ENCODE data around the gene SLC17A4.

The SLC17A4 gene

DNA sequence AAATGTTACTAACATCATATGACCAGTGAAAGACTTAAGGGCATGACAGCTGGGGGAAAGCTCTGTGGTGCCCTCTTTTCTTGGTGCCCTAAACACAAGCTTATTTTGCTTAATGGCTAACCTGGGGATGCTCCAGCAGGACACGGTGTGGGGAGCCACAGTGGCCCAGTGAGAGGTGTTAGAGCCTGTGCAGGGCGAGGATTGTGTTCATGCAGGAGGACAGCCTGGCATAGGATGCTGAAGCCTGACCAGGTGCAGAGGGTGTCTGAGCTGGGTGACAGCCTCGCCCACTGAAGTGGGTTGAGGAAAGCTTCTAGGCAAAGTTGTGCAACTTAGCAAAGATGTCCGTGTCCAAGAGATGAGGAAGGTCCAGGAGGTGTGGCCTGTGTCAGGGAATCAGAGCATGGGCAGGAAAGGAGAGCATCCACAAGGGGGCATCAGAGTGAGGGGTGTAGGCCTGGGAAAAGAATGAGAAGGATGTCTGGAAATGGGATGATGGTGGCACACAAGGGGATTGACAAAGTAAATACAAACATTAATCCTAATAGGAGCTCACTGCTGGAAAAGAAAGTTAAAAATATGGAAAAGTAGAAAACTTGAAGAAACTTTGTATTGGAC is 33.9 kb downstream of the SLC17A4 start:
- TF ChIP-seq Cebpa-rat (IDR thresholded peaks at IDR 0.05), result no peak
- Histone ChIP-seq H3K4me1 (no peaks in the 10 kb centered on the region), H4K20me1 (no peaks in the 10 kb centered on the region), H3K27me3 (no peaks in the 10 kb centered on the region), H3K36me3 (no peaks in the 10 kb centered on the region), H3K4me2 (no peak overlapping the region), H3K9ac (no peak overlapping the region), H3K27ac (no peak overlapping the region), H3K4me3 (no peak overlapping the region), H3K9me3 (replicated peaks in 1 of 11) (no peaks in the 10 kb centered on the region; a peak in 1 of 22 replicates)

DNA sequence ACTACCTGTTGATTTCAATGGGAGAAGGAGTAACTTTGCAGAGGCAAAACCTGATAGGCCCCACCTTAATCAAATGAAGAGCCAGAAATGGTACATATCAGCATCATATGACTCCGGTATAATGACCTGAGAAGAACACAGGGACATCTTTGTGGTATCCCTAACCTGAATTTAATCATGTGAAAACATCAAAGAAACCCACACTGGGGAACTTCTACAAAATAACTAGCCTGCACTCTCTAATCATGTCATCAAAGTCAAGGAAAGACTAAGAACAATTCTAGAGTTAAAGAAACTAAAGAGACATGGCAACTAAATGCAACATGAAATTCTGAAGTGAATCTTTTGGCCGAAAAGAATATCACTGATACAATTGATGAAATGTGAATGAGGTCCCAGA is 34.9 kb downstream of the SLC17A4 start:
- H3K9ac ChIP-seq, result no peak overlapping the region
- no peaks in the 10 kb centered on the region for H3K4me1 ChIP-seq
- no peak for TF ChIP-seq Cebpa-rat (IDR thresholded peaks at IDR 0.05)
- H3K4me3 ChIP-seq, result no peak overlapping the region
- no peaks in the 10 kb centered on the region for H4K20me1 ChIP-seq
- no peaks in the 10 kb centered on the region for H3K36me3 ChIP-seq
- H3K4me2 ChIP-seq, result no peak overlapping the region
- H3K27me3 ChIP-seq, result no peaks in the 10 kb centered on the region
- H3K9me3 ChIP-seq (replicated peaks in 1 of 11), result no peaks in the 10 kb centered on the region; a peak in 1 of 22 replicates
- no peak overlapping the region for H3K27ac ChIP-seq

DNA sequence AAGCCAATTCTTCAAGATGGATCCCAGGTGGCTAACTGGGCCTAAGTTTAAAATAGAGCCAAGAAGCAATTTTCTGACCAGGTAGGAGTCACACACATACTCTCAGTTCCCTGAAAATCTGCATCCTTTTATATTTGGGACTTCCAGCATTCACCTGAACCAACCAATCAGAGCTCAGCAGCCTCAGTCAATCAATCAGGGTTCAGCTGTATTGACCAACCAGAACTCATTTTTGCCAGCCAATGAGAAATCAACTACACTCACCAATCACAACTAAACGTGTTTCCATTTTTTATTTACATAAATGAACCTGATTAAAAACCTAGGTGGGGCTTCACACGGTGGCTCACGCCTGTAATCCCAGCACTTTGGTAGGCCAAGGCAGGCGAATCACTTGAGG is 37.5 kb downstream of the SLC17A4 start:
- Histone ChIP-seq H3K36me3 (no peaks in the 10 kb centered on the region), H3K27me3 (no peaks in the 10 kb centered on the region), H3K9me3 (replicated peaks in 1 of 11) (no peaks in the 10 kb centered on the region; a peak in 1 of 22 replicates), H3K4me1 (no peaks in the 10 kb centered on the region), H3K4me3 (no peak overlapping the region), H4K20me1 (no peaks in the 10 kb centered on the region), H3K4me2 (no peak overlapping the region), H3K9ac (no peak overlapping the region), H3K27ac (no peak overlapping the region)
- TF ChIP-seq Cebpa-rat (IDR thresholded peaks at IDR 0.05), result no peak

DNA sequence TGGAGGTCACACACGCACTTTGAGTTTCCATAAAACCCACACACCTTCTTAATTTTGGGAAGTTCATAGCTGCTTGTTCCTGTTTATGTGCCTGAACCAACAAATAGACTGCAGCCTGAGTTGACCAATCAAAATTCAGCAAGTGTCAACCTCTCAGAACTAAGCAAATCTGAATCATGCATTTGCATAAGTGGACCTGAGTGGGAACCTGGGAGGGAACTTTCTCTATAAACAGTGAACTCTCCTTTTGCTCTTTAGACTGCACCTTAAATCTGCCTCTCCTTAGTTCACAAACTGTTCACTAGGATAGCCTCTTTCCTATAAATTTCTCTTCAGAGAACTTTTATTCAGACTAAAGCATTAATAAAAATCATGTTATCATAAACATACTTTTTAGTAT is 39.4 kb downstream of the SLC17A4 start:
- Histone ChIP-seq H3K27me3 (no peaks in the 10 kb centered on the region), H3K27ac (no peak overlapping the region), H3K9me3 (replicated peaks in 1 of 11) (no peaks in the 10 kb centered on the region; a peak in 1 of 22 replicates), H4K20me1 (no peaks in the 10 kb centered on the region), H3K4me2 (no peak overlapping the region), H3K9ac (no peak overlapping the region), H3K4me3 (no peak overlapping the region), H3K4me1 (no peaks in the 10 kb centered on the region), H3K36me3 (no peaks in the 10 kb centered on the region)
- TF ChIP-seq Cebpa-rat (IDR thresholded peaks at IDR 0.05), result no peak

DNA sequence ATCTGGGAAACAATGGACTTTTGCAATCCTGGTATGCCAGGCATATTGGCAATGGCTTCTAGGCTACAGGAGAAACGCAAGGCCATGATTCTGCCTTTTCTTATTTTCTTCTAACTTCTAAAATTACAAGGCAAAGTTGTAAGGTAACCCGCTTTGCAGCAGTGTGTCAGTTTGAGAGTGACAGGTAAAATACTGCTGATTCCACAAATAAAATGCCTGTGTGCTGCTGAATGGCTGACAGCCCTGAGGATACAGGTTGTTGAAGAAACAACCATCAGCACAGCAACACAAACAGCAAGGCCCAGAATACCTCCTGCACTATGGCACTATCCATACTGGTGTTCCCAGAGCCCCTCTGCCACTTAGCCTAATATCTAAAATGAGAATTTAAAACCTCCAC is 40.2 kb downstream of the SLC17A4 start:
- no peak overlapping the region for H3K4me2 ChIP-seq
- no peaks in the 10 kb centered on the region for H3K36me3 ChIP-seq
- no peaks in the 10 kb centered on the region for H3K4me1 ChIP-seq
- H3K27me3 ChIP-seq, result no peaks in the 10 kb centered on the region
- H3K27ac ChIP-seq, result no peak overlapping the region
- H3K4me3 ChIP-seq, result no peak overlapping the region
- no peaks in the 10 kb centered on the region for H4K20me1 ChIP-seq
- H3K9ac ChIP-seq, result no peak overlapping the region
- no peaks in the 10 kb centered on the region; a peak in 1 of 22 replicates for H3K9me3 ChIP-seq (replicated peaks in 1 of 11)
- no peak for TF ChIP-seq Cebpa-rat (IDR thresholded peaks at IDR 0.05)

DNA sequence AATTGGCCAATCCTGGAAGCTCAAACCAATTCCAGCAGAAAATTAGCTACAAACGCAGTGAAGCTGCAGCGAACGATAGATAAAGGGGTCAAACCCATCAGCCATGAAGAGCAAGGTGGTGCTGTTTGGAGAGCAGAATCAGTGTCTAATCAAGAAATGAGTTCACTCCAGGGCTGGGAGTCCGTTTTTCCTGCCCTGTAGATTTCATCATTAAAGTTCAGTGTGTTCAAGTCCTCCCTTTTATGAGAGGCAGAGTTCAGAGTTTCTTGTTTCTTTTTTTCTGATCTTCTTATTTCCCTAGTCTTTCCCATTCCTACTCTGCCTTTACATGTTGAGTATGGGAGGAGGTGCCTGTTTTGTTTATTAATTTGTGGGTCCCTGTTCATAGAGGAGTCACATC is 46.9 kb downstream of the SLC17A4 start:
- Histone ChIP-seq H3K4me2 (no peak overlapping the region), H3K4me1 (no peaks in the 10 kb centered on the region), H4K20me1 (no peaks in the 10 kb centered on the region), H3K27me3 (no peaks in the 10 kb centered on the region), H3K9ac (no peak overlapping the region), H3K27ac (no peak overlapping the region), H3K9me3 (replicated peaks in 1 of 11) (peaks cover 0 to 5% (median 0%) of the 10 kb centered on the region in 11 experiments; a peak in 2 of 22 replicates), H3K4me3 (no peak overlapping the region), H3K36me3 (no peaks in the 10 kb centered on the region)
- no peak for TF ChIP-seq Cebpa-rat (IDR thresholded peaks at IDR 0.05)

DNA sequence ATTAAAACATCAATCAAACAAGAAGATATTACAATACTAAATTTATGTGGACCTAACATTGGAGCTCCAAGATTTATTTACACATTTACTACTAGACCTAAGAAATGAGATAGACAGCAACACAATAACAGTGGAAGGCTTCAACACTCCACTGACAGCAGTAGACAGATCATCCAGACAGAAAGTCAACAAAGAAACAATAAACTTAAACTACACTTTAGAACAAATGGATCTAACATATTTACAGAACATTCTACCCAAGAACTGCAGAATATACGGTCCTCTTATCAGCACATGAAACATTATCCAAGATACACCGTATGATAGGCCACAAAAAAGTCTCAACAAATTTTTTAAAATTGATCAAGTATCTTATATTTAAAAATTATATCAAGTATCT is 50.3 kb downstream of the SLC17A4 start:
- peaks cover 0 to 5% (median 0%) of the 10 kb centered on the region in 11 experiments; a peak in 2 of 22 replicates for H3K9me3 ChIP-seq (replicated peaks in 1 of 11)

DNA sequence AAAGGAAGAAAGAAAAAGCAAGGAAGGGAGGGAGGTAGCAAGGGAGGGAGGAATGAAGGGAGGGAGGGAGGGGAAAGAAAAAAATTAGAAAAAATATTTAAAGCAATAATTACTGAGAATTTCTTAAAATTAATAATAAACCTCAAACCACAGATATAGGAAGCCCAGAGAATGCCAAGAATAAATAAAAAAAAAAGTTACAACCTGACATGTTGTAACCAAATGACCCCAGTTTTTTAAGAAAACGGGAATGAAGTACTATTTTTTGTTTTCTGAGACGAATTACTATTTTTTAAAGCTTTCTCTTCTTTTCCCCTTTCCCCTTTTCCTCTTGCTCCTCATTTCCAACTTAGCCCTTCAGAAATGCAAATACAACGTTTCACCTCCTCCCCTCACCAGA is 60.7 kb downstream of the SLC17A4 start:
- Histone ChIP-seq H3K4me2 (no peak overlapping the region), H3K36me3 (no peaks in the 10 kb centered on the region), H3K4me3 (no peak overlapping the region), H3K27ac (no peak overlapping the region), H3K27me3 (no peaks in the 10 kb centered on the region), H3K9me3 (replicated peaks in 1 of 11) (no peaks in the 10 kb centered on the region), H4K20me1 (no peaks in the 10 kb centered on the region), H3K9ac (no peak overlapping the region), H3K4me1 (no peaks in the 10 kb centered on the region)
- TF ChIP-seq Cebpa-rat (IDR thresholded peaks at IDR 0.05), result no peak

More for the DNA sequence above, 50.3 kb downstream of the SLC17A4 start:
- Histone ChIP-seq H3K36me3 (no peaks in the 10 kb centered on the region), H3K27me3 (no peaks in the 10 kb centered on the region), H3K4me2 (no peak overlapping the region), H3K4me1 (no peaks in the 10 kb centered on the region), H3K9ac (no peak overlapping the region), H3K27ac (no peak overlapping the region), H3K4me3 (no peak overlapping the region), H4K20me1 (no peaks in the 10 kb centered on the region)
- TF ChIP-seq Cebpa-rat (IDR thresholded peaks at IDR 0.05), result no peak

DNA sequence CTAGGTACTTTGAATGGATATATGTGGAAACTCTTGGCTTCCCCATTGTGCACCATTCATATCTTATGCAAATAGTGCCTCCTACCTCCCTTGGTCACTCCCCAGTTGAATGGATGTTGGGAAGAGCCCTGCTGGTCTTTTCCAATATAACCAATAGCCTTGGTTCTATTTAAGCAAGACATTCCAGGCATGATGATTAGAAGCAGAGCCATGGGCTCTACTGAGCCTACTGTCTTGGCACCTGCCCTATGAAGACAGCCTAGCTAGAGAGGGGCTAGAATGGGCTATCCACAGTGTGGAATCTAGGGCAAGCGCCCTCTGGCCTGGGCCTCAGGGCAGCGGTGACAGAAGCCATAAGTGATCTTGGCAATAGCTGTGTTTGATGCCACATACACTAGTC is 61.7 kb downstream of the SLC17A4 start:
- Histone ChIP-seq H3K27ac (no peak overlapping the region), H3K9me3 (replicated peaks in 1 of 11) (no peaks in the 10 kb centered on the region), H3K36me3 (no peaks in the 10 kb centered on the region), H3K27me3 (no peaks in the 10 kb centered on the region), H3K4me1 (no peaks in the 10 kb centered on the region), H3K9ac (no peak overlapping the region), H3K4me2 (no peak overlapping the region), H3K4me3 (no peak overlapping the region), H4K20me1 (no peaks in the 10 kb centered on the region)
- TF ChIP-seq Cebpa-rat (IDR thresholded peaks at IDR 0.05), result no peak

DNA sequence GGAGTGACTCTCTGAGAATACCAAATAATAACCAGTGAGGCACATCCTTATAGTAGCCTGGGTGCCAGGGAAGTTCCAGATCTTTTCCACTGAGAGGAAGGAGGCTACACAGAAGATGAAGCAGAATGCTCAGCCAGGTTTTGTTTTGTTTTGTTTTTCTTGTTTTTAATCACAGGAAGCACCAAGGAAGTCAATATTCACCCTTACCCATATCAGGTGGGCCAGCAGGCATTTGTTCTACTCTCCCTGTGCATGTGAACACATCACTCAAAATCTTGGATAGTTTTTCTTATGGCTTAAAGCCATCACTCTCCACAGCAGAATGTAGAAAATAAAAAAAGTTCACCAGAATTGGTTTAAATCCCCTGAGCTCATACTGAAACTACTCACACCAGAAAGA is 66.8 kb downstream of the SLC17A4 start:
- no peak overlapping the region for H3K4me3 ChIP-seq

More for the DNA sequence above, 66.8 kb downstream of the SLC17A4 start:
- Histone ChIP-seq H4K20me1 (no peaks in the 10 kb centered on the region), H3K27me3 (no peaks in the 10 kb centered on the region), H3K9me3 (replicated peaks in 1 of 11) (no peaks in the 10 kb centered on the region), H3K27ac (no peak overlapping the region), H3K9ac (no peak overlapping the region), H3K4me2 (no peak overlapping the region), H3K36me3 (no peaks in the 10 kb centered on the region), H3K4me1 (no peaks in the 10 kb centered on the region)
- no peak for TF ChIP-seq Cebpa-rat (IDR thresholded peaks at IDR 0.05)
